ENCODE measurements around the gene SLC7A6OS.

SLC7A6OS gene

DNA sequence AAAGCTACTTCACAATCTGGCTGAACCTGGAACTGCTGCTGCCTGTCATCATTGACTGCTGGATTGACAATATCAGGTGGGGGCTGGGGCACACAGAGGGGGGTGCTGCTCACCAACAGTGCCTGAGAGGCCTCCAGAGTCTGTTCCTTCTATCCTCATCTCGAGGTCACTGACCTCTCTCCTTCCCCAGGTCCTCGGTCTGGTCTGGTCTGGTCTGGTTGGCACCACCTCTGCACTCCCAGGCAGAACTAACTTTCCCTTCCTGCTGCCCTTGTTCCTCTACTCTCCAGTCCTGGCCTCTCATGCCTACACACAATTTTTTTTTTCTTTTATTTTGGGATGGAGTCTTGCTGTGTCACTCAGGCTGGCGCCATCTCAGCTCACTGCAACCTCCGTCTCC, 61.4 kb downstream of the SLC7A6OS start:
- DNase-seq, result no peak
